ENCODE results near the gene TXLNG. TPM values are rescaled to one million over a fixed set of nuclear protein-coding genes. Genes with fewer than 3 reads are reported as not detected.
"Not testable (repeated sequence)": the region's sequence is repeated elsewhere in the genome, so short reads cannot be mapped to it uniquely, and the experiment has no call there.

Gene TXLNG
- total and polyA plus RNA-seq, 3 donors from 2014 or later: 9.2 to 14.0 (median 13.7) TPM

DNA sequence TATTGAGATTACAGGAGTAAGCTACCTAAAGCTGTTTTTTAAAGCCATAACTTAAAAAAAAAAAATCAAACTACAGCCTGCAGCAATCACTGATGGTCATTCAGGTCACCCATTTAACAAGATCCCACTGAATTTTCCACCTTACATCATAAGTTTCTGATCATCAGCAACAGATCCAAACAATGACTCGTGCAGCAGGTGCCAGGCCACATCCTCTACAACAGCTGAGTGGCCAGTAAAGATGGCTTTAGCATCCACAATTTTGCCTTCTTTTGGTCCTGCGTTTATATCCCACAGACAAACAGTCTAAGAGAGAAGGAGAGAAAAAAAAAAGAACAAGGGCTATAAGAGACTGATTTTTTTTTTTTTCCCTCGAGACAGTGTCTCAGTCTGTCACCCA lies 67.3 kb downstream of the TXLNG start:
- 62 to 74% methylated on average over 3 of the region's 3 CpGs for WGBS, 2 donors
- H3K4me3 ChIP-seq: no peak overlapping the region
- no peaks in the 10 kb centered on the region for H3K9me3 ChIP-seq
- H3K36me3 ChIP-seq (ENCODE audit: low read depth, missing control alignments): no peaks in the 10 kb centered on the region
- no peak overlapping the region for H3K27ac ChIP-seq
- TF ChIP-seq, protein P1, sequence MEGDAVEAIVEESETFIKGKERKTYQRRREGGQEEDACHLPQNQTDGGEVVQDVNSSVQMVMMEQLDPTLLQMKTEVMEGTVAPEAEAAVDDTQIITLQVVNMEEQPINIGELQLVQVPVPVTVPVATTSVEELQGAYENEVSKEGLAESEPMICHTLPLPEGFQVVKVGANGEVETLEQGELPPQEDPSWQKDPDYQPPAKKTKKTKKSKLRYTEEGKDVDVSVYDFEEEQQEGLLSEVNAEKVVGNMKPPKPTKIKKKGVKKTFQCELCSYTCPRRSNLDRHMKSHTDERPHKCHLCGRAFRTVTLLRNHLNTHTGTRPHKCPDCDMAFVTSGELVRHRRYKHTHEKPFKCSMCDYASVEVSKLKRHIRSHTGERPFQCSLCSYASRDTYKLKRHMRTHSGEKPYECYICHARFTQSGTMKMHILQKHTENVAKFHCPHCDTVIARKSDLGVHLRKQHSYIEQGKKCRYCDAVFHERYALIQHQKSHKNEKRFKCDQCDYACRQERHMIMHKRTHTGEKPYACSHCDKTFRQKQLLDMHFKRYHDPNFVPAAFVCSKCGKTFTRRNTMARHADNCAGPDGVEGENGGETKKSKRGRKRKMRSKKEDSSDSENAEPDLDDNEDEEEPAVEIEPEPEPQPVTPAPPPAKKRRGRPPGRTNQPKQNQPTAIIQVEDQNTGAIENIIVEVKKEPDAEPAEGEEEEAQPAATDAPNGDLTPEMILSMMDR (IDR thresholded peaks at IDR 0.05): no peak
- no peak for TF ChIP-seq POLR2A (IDR thresholded peaks at IDR 0.05)
- H3K27me3 ChIP-seq: no peaks in the 10 kb centered on the region
- no peak for DNase-seq
- intact Hi-C loops (cut with DNase I; ENCODE audit: low total_unique reads): no loop called here
- H3K4me1 ChIP-seq: peaks cover 3% of the 10 kb centered on the region

DNA sequence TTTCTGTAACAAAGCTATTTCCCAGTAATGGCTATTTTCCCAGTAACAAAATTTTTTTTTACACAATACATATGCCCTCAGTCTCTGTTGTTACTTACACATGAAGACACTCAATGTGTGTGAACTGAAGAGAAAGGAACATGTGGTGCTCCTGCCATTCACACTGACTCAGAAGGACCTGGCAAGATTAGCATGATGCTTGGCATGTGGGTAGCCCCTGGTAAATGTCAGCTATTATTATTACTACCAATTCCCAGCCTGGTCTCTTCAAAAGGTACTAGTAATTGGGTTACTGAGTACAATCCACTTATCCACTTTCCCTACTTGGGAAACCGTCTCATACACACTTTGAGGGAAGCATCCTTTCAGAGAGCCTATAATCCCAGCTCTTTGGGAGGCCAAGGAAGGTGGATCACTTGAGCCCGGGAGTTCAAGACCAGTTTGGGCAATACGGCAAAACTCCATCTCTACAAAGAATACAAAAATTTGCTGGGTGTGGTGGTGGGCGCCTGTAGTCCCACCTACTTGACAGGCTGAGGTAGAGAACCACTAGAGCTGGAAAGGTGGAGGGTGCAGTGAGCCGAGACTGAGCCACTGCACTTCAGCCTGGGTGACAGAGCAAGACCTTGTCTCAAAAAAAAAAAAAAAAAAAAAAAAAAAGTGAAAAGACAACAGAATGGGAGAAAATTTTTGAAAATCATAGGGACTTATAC lies 69.3 kb downstream of the TXLNG start:
- Histone ChIP-seq H3K27me3 (no peaks in the 10 kb centered on the region), H3K9me3 (no peaks in the 10 kb centered on the region), H3K36me3 (ENCODE audit: low read depth, missing control alignments) (no peaks in the 10 kb centered on the region), H3K4me1 (peaks cover 11% of the 10 kb centered on the region), H3K4me3 (no peak overlapping the region), H3K27ac (no peak overlapping the region)
- intact Hi-C loops (cut with DNase I; ENCODE audit: low total_unique reads): no loop called here
- DNase-seq: no peak
- 91 to 93% methylated on average over 3 to 4 of the region's 5 CpGs for WGBS, 2 donors
- TF ChIP-seq, protein P1 (IDR thresholded peaks at IDR 0.05): no peak
- TF ChIP-seq POLR2A (IDR thresholded peaks at IDR 0.05): no peak

DNA sequence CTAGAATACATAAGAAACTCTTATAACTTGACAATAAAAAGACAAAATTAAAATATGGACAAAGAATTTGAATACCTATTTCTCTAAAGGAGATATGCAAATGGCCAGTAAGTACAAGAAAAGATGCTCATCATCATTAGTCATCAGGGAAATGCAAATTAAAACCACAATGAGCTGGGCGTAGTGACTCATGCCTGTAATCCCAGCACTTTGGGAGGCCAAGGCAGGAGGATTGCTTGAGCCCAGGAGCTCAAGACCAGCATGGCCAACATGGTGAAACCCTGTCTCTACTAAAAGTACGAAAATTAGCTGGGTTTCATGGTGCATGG lies 69.8 kb downstream of the TXLNG start:
- H3K4me3 ChIP-seq; H3K27ac ChIP-seq; H3K36me3 ChIP-seq (ENCODE audit: low read depth, missing control alignments); DNase-seq; H3K27me3 ChIP-seq; H3K9me3 ChIP-seq; intact Hi-C loops (cut with DNase I; ENCODE audit: low total_unique reads): not testable (repeated sequence)
- H3K4me1 ChIP-seq: peaks cover 11% of the 10 kb centered on the region
- 80 to 96% methylated on average over 1 to 2 of the region's 2 CpGs for WGBS, 2 donors

DNA sequence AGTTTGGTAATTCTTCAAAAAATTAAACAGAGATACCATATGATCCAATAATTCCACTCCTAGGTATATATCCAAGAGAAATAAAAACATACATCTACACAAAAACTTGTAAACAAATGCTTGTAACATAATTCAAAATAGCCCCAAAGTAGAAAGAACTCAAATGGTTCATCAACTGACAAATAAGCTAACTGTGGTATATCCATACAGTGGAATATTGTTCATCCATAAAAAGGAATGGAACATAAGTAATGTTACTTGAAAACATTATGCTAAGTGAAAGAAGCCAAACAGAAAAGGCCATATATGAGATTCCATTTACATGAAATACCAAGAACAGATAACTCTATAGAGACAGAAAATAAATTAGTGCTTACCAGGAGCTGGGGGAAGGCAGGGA lies 70.5 kb downstream of the TXLNG start:
- Histone ChIP-seq H3K27me3 (no peaks in the 10 kb centered on the region), H3K36me3 (ENCODE audit: low read depth, missing control alignments) (no peaks in the 10 kb centered on the region), H3K4me3 (no peak overlapping the region), H3K27ac (no peak overlapping the region), H3K4me1 (peaks cover 11% of the 10 kb centered on the region), H3K9me3 (no peaks in the 10 kb centered on the region)
- intact Hi-C loops (cut with DNase I; ENCODE audit: low total_unique reads): no loop called here
- no peak for DNase-seq
- TF ChIP-seq, protein P1 (IDR thresholded peaks at IDR 0.05): no peak
- no peak for TF ChIP-seq POLR2A (IDR thresholded peaks at IDR 0.05)

DNA sequence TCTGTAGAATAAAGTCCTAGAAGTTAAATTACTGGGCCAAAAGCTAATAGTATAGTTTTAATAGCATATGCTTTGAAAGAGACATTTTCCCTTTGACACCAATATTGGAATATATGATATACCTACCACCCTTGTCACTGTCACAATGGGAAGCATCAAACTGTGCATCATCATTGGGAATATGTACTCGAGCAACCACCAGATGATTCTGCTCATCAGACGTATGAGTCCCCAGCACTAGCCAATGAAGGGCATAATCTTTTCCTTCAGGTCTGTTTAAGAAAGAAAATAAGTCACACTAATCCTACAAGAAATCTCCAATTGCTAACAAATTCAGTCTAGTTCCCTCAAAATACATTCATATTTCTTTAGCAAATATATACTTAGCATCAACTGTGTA lies 76.6 kb downstream of the TXLNG start:
- Histone ChIP-seq H3K27me3 (no peaks in the 10 kb centered on the region), H3K36me3 (ENCODE audit: low read depth, missing control alignments) (no peaks in the 10 kb centered on the region), H3K9me3 (no peaks in the 10 kb centered on the region), H3K4me1 (peaks cover 8% of the 10 kb centered on the region), H3K27ac (peak overlapping the region in 1 of 2 donors; percentile 30), H3K4me3 (no peak overlapping the region)
- intact Hi-C loops (cut with DNase I; ENCODE audit: low total_unique reads): no loop called here
- no peak for DNase-seq
- TF ChIP-seq POLR2A (IDR thresholded peaks at IDR 0.05): no peak
- TF ChIP-seq, protein P1 (IDR thresholded peaks at IDR 0.05): no peak
- WGBS, 2 donors: 49 to 89% methylated on average over 2 of the region's 2 CpGs

All from testis (tissue), 3 donors.